Measurements from ENCODE around the gene C19orf12.
"Not testable (repeated sequence)": the region's sequence is repeated elsewhere in the genome, so short reads cannot be mapped to it uniquely, and the experiment has no call there.

DNA sequence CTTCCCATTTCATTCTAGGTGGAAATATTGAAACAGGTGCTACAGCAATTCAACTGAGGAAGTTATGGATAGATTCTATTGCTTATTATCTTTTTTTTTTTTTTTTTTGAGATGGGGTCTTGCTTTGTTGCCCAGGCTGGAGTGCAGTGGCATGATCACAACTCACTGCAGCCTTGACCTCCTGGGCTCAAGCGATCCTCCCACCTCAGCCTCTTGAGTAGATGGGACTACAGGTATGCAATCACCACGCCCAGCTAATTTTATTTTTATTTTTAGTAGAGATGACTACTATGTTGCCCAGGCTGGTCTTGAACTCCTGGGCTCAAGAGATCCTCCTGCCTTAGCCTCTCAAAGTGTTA lies 5.6 kb downstream of the C19orf12 start:
- TF ChIP-seq SMC3 (IDR thresholded peaks at IDR 0.05; ENCODE audit: low read depth, low read length); CEBPB (IDR thresholded peaks at IDR 0.05; ENCODE audit: low read depth, low read length); MXI1 (IDR thresholded peaks at IDR 0.05; ENCODE audit: borderline replicate concordance, low read depth, low read length); POLR2A (IDR thresholded peaks at IDR 0.05; ENCODE audit: low read depth, low read length); BHLHE40 (IDR thresholded peaks at IDR 0.05; ENCODE audit: low read depth, low read length); NFE2L2 (IDR thresholded peaks at IDR 0.05; ENCODE audit: low read depth, low read length); RAD21 (IDR thresholded peaks at IDR 0.05; ENCODE audit: low read length); FOS (IDR thresholded peaks at IDR 0.05; ENCODE audit: low read depth, low read length); MAZ (IDR thresholded peaks at IDR 0.05; ENCODE audit: borderline replicate concordance, low read depth, low read length): not testable (repeated sequence)
- TF ChIP-seq, protein P1, sequence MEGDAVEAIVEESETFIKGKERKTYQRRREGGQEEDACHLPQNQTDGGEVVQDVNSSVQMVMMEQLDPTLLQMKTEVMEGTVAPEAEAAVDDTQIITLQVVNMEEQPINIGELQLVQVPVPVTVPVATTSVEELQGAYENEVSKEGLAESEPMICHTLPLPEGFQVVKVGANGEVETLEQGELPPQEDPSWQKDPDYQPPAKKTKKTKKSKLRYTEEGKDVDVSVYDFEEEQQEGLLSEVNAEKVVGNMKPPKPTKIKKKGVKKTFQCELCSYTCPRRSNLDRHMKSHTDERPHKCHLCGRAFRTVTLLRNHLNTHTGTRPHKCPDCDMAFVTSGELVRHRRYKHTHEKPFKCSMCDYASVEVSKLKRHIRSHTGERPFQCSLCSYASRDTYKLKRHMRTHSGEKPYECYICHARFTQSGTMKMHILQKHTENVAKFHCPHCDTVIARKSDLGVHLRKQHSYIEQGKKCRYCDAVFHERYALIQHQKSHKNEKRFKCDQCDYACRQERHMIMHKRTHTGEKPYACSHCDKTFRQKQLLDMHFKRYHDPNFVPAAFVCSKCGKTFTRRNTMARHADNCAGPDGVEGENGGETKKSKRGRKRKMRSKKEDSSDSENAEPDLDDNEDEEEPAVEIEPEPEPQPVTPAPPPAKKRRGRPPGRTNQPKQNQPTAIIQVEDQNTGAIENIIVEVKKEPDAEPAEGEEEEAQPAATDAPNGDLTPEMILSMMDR (conservative IDR thresholded peaks at IDR 0.05; ENCODE audit: low read depth, low read length): not testable (repeated sequence)
- TF ChIP-seq, protein P2, sequence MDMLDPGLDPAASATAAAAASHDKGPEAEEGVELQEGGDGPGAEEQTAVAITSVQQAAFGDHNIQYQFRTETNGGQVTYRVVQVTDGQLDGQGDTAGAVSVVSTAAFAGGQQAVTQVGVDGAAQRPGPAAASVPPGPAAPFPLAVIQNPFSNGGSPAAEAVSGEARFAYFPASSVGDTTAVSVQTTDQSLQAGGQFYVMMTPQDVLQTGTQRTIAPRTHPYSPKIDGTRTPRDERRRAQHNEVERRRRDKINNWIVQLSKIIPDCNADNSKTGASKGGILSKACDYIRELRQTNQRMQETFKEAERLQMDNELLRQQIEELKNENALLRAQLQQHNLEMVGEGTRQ (IDR thresholded peaks at IDR 0.05; ENCODE audit: low read depth, low read length): not testable (repeated sequence)
